ENCODE results near the gene TAX1BP3. TPM values are rescaled to one million over a fixed set of nuclear protein-coding genes. Genes with fewer than 3 reads are reported as not detected.

Gene TAX1BP3
- total RNA-seq, 1 experiment from 2014 or later, result 50.0 TPM

DNA sequence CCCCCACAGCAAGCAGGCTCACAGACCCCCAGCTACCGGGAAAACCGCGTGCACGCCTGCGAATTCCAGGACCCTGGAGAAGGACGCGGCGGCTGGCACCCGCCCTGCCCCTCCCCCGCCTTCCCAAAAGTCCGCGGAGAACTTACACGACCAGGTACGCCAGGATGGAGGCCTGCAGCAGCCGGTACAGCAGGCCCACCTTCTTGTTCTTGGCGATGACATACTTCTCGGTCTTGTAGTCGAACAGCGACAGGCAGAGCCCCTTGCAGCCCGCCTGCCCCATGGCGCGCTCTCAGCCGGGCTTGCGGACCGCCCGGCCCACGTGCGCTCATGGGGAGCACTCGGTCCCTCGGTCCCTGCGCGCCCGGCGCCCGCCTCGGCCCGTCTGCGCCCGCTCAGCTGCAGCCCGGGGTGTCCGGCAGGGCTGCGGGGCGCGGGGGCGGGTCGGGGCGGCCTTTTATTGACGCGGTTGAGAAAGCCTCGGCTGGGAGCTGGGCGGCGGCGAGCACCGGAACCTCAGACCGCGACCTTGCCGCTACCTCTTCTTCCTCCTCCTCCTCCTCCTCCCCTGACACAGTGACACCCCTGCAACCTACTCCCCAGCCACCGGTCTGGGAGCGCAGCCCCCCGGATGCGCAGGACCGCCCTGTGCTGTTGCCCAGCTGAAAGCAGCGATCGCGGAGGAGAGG lies 27.5 kb upstream of the TAX1BP3 start, which contains the start of gene P2RX5:
Gene P2RX5, minus strand, starts transcription at position 433 of the 689 bp plus-strand sequence. Its CDS starts 150 bp downstream, at position 283.
- TF ChIP-seq REST (IDR thresholded peaks at IDR 0.05; ENCODE audit: low read depth) (peak; percentile 59), EZH2phosphoT487 (IDR thresholded peaks at IDR 0.05; ENCODE audit: borderline replicate concordance) (no peak), CEBPB (IDR thresholded peaks at IDR 0.05; ENCODE audit: low read depth) (no peak), TCF7L2 (IDR thresholded peaks at IDR 0.05; ENCODE audit: borderline replicate concordance, extremely low read depth, insufficient read depth, insufficient read length) (no peak), YY1 (IDR thresholded peaks at IDR 0.05; ENCODE audit: extremely low read depth, insufficient replicate concordance, low read depth, low read length) (no peak), FOSL1 (IDR thresholded peaks at IDR 0.05; ENCODE audit: low read depth) (no peak), SP1 (IDR thresholded peaks at IDR 0.05; ENCODE audit: low read depth) (no peak), POLR2AphosphoS5 (IDR thresholded peaks at IDR 0.05; ENCODE audit: low read depth, low read length) (no peak), ZFX (IDR thresholded peaks at IDR 0.05) (peak; percentile 66), SRF (IDR thresholded peaks at IDR 0.05; ENCODE audit: low read depth) (no peak), ZBTB33 (IDR thresholded peaks at IDR 0.05; ENCODE audit: extremely low read depth, insufficient replicate concordance, low read length) (no peak), EZH2 (IDR thresholded peaks at IDR 0.05) (no peak), POLR2A (IDR thresholded peaks at IDR 0.05; ENCODE audit: borderline replicate concordance, extremely low read depth, insufficient read depth, insufficient read length) (no peak), ZNF274 (IDR thresholded peaks at IDR 0.05; ENCODE audit: low read depth, low read length) (no peak), SIN3A (IDR thresholded peaks at IDR 0.05; ENCODE audit: low read depth) (no peak), JUND (IDR thresholded peaks at IDR 0.05) (no peak)
- TF ChIP-seq, protein P1, sequence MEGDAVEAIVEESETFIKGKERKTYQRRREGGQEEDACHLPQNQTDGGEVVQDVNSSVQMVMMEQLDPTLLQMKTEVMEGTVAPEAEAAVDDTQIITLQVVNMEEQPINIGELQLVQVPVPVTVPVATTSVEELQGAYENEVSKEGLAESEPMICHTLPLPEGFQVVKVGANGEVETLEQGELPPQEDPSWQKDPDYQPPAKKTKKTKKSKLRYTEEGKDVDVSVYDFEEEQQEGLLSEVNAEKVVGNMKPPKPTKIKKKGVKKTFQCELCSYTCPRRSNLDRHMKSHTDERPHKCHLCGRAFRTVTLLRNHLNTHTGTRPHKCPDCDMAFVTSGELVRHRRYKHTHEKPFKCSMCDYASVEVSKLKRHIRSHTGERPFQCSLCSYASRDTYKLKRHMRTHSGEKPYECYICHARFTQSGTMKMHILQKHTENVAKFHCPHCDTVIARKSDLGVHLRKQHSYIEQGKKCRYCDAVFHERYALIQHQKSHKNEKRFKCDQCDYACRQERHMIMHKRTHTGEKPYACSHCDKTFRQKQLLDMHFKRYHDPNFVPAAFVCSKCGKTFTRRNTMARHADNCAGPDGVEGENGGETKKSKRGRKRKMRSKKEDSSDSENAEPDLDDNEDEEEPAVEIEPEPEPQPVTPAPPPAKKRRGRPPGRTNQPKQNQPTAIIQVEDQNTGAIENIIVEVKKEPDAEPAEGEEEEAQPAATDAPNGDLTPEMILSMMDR (IDR thresholded peaks at IDR 0.05 in 2 of 3, conservative IDR thresholded peaks at IDR 0.05 in 1 of 3; ENCODE audit: borderline replicate concordance in 1 of 3, insufficient read depth in 1 of 3, low read depth in 2 of 3, low read length in 2 of 3), result no peak
- TF ChIP-seq, protein P2, sequence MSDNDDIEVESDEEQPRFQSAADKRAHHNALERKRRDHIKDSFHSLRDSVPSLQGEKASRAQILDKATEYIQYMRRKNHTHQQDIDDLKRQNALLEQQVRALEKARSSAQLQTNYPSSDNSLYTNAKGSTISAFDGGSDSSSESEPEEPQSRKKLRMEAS (IDR thresholded peaks at IDR 0.05), result peak; percentile 68
- POLR2A ChIA-PET, result no interaction called here
- Histone ChIP-seq H3K27ac (ENCODE audit: low read depth, low read length) (peak within 1 kb of the TSS; percentile 47; the same call in 1 of the 2 replicates), H3K79me2 (ENCODE audit: insufficient read depth, low read length) (no peaks in the 10 kb centered on the region), H3K36me3 (ENCODE audit: control insufficient read depth in 1 of 2, insufficient read depth in 2 of 2, low read length in 2 of 2) (no peaks in the 10 kb centered on the region), H3K27me3 (ENCODE audit: insufficient read depth, low read length) (no peaks in the 10 kb centered on the region), H3K9me3 (ENCODE audit: control insufficient read depth in 1 of 2, insufficient read depth in 1 of 2, low read depth in 1 of 2, low read length in 2 of 2) (peaks cover 9 to 10% of the 10 kb centered on the region in 2 experiments; a peak in 2 of 4 replicates), H3K4me3 (replicated peaks in 1 of 2; ENCODE audit: low read depth in 1 of 2, low read length in 2 of 2) (peak within 1 kb of the TSS; percentile 46 to 60), H3K4me2 (ENCODE audit: low read length) (peak within 1 kb of the TSS; percentile 80), H3K9me2 (ENCODE audit: insufficient read depth) (no peaks in the 10 kb centered on the region), H3K4me1 (ENCODE audit: control insufficient read depth in 1 of 2, insufficient read depth in 2 of 2, low read length in 2 of 2) (peaks cover 0 to 11% of the 10 kb centered on the region in 2 experiments; a peak in 2 of 4 replicates), H4K20me1 (ENCODE audit: insufficient read depth) (no peaks in the 10 kb centered on the region), H2AFZ (ENCODE audit: low read depth, low read length, poor library complexity, severe bottlenecking) (no peak within 1 kb of the TSS), H3K9ac (ENCODE audit: low read length) (peak within 1 kb of the TSS; percentile 62)
- RAD21 ChIA-PET (ENCODE audit: low non-redundant PET in 1 of 2, low total read pairs in 2 of 2, uncharacterized antibody in 2 of 2, unreplicated experiment in 2 of 2), result no interaction called here
- intact Hi-C loops (cut with micrococcal nuclease), result no loop called here
- DNase-seq (ENCODE audit: low read depth, low spot score), result no peak
- no TSS peak for BruUV-seq (replicated peaks)
- CTCF ChIA-PET, result interaction anchor here (1.1 to 2.1 kb wide), 2 partner anchors 13 to 212 kb away, joined by 3 to 7 read pairs; no protein-coding TSS in a partner anchor
- ATAC-seq, result peak; percentile 63
